Neural cell (in vitro differentiated cells): ENCODE measurements around the gene DUSP5. TPM values are rescaled to one million over a fixed set of nuclear protein-coding genes. Genes with fewer than 3 reads are reported as not detected.
A peak's percentile ranks its signal among the peaks of the same experiment; 100 is the strongest.

Source experiments
- H2AFZ ChIP-seq: fragments of 200-600, 300-800 bp; sonication (generic), shearing (Covaris generic); 2 replicates; pipeline ENCODE4 v1.6.0; 2014; ENCODE audit warnings: low read depth, mild to moderate bottlenecking, antibody characterized with exemption, low read length, moderate library complexity
- H3F3A ChIP-seq: fragments of 200-600 bp; shearing (Covaris generic); 2 replicates; pipeline ENCODE4 v1.6.1; 2016; ENCODE audit warnings: mild to moderate bottlenecking, moderate library complexity, mixed read lengths, antibody characterized with exemption, low read length; ENCODE audit not compliant: insufficient read depth, poor library complexity, severe bottlenecking
- H3K27ac ChIP-seq: fragments of 200-600, 300-800 bp; sonication (generic), shearing (Covaris generic); 2 replicates; pipeline ENCODE4 v1.5.1; 2014; ENCODE audit warnings: mild to moderate bottlenecking, low read length, moderate library complexity
- H3K27me3 ChIP-seq: fragments of 300-800, 200-600 bp; sonication (generic), shearing (Covaris generic); 2 replicates; pipeline ENCODE4 v1.6.0; 2014; ENCODE audit warnings: mild to moderate bottlenecking, low read depth, low read length, moderate library complexity; ENCODE audit not compliant: insufficient read depth
- H3K36me3 ChIP-seq: fragments of 300-800, 200-600 bp; sonication (generic), shearing (Covaris generic); 2 replicates; pipeline ENCODE4 v1.5.1; 2014; ENCODE audit warnings: mild to moderate bottlenecking, antibody characterized with exemption, low read length, moderate library complexity; ENCODE audit not compliant: insufficient read depth
- H3K4me2 ChIP-seq: fragments of 300-800, 200-600 bp; sonication (generic), shearing (Covaris generic); 2 replicates; pipeline ENCODE4 v1.6.0; 2014; ENCODE audit warnings: mild to moderate bottlenecking, low read length
- H3K4me3 ChIP-seq: fragments of 300-800, 200-600 bp; sonication (generic), shearing (Covaris generic); 2 replicates; pipeline ENCODE4 v1.5.1; 2014; ENCODE audit warnings: mild to moderate bottlenecking, low read length, moderate library complexity
- H3K79me2 ChIP-seq: fragments of 200-600 bp; shearing (Covaris generic); replicated peaks from 2 replicates; pipeline ENCODE4 v1.6.0; 2014; ENCODE audit warnings: mild to moderate bottlenecking, low read length, moderate library complexity; ENCODE audit not compliant: insufficient read depth
- H3K9ac ChIP-seq: fragments of 300-800, 200-600 bp; sonication (generic), shearing (Covaris generic); 2 replicates; pipeline ENCODE4 v1.6.1; 2016; ENCODE audit warnings: mild to moderate bottlenecking, low read length, mixed read lengths
- H3K9me2 ChIP-seq: fragments of 200-600 bp; shearing (Covaris generic); 2 replicates; pipeline ENCODE4 v1.6.1; 2016; ENCODE audit warnings: mild to moderate bottlenecking, low read length, mixed read lengths; ENCODE audit not compliant: insufficient read depth
- H3K9me3 ChIP-seq: fragments of 200-600, 300-800 bp; sonication (generic), shearing (Covaris generic); 2 replicates; pipeline ENCODE4 v1.6.1; 2016; ENCODE audit warnings: mild to moderate bottlenecking, mixed run types, low read length, moderate library complexity, mixed read lengths
- H4K20me1 ChIP-seq: fragments of 200-600 bp; shearing (Covaris generic); 2 replicates; pipeline ENCODE4 v1.6.1; 2016; ENCODE audit warnings: mild to moderate bottlenecking, mixed run types; ENCODE audit not compliant: insufficient read depth
- EP300 ChIP-seq: fragments of 450-650 bp; conservative IDR thresholded peaks from 2 replicates; pipeline ENCODE4 v1.6.1; 2014; ENCODE audit warnings: antibody characterized with exemption, mild to moderate bottlenecking, moderate library complexity; ENCODE audit not compliant: poor library complexity, severe bottlenecking
- EZH2 ChIP-seq: fragments of 200-600, 300-800 bp; shearing (Covaris generic), sonication (generic); IDR thresholded peaks from 2 replicates; pipeline ENCODE4 v1.6.1; 2014; ENCODE audit warnings: antibody characterized with exemption, low read length, borderline replicate concordance, mild to moderate bottlenecking; ENCODE audit not compliant: insufficient read depth, poor library complexity, severe bottlenecking
- MXI1 ChIP-seq: fragments of 450-650 bp; conservative IDR thresholded peaks from 2 replicates; pipeline ENCODE4 v1.6.1; 2014; ENCODE audit warnings: antibody characterized with exemption, mild to moderate bottlenecking; ENCODE audit not compliant: poor library complexity, severe bottlenecking
- POLR2AphosphoS5 ChIP-seq: IDR thresholded peaks from 2 replicates; pipeline ENCODE4 v1.6.1; 2012
- RAD21 ChIP-seq: fragments of 450-650 bp; conservative IDR thresholded peaks from 2 replicates; pipeline ENCODE4 v1.6.1; 2014; ENCODE audit warnings: antibody characterized with exemption, mild to moderate bottlenecking, moderate library complexity
- SMC3 ChIP-seq: fragments of 450-650 bp; conservative IDR thresholded peaks from 2 replicates; pipeline ENCODE4 v1.6.1; 2014; ENCODE audit warnings: antibody characterized with exemption, mild to moderate bottlenecking, moderate library complexity; ENCODE audit not compliant: poor library complexity
- TAF1 ChIP-seq: IDR thresholded peaks from 2 replicates; pipeline ENCODE4 v1.6.1; 2012; ENCODE audit warnings: low read depth
- polyA plus RNA-seq: library from polyadenylated mRNA; depleted of rRNA; stranded (reverse); fragments of >200 nt; gene quantifications from 2 replicates; pipeline ENCODE4 v1.2.3, GENCODE V29; 2014
- TF ChIP-seq, protein P1 (sequence below): IDR thresholded peaks from 2 replicates; pipeline ENCODE4 v1.6.1; 2012; ENCODE audit warnings: borderline replicate concordance
- TF ChIP-seq, protein P2 (sequence below): fragments of 450-650 bp; IDR thresholded peaks from 2 replicates; pipeline ENCODE4 v1.5.1; 2014; ENCODE audit warnings: antibody characterized with exemption, mild to moderate bottlenecking, moderate library complexity; ENCODE audit not compliant: poor library complexity, severe bottlenecking

The DUSP5 gene
- polyA plus RNA-seq, 1 donor from 2014 or later: 2.2 TPM

DNA sequence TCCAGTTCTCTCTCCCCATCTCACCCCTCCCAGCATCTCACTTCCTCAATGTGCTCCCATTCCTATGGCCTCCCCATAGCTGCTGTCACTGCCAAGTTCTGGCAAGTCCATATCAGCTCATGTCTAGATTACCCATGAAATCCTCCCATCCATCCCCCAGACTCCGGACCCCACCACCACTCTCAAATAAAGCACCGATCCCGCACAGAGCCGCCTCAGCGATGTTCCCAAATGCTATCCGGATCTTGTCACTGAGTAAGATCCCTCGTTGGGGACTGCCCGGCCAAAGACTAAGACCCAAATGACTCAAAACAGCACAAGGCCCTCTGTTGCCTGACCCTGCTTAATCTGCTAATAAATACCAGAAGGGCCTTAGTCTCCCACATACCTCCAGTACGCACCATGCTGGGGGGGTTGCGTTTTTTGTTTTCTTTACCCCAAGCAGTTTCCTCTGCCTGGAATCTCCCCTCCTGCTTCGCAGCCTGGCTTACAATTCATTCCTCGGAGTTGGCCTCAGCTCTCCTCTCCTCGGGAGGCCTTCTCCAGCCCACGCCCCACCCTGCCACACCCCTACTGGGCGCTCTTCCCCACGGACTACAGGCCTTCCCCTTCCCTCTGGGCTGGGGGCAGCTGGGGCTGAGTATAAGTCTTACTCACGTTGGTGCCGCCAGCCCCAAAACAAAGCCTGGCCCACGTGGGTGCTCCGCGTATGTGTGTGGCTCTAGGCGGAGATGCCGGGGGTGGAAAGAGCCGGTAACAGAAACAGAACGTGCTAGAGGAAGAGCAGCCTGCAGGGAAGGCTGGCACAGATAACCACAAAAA is 1.8 kb upstream of the DUSP5 start:
- Histone ChIP-seq H3K27ac (no peak overlapping the region), H3K27me3 (peaks cover 44% of the 10 kb centered on the region), H3K9me3 (no peaks in the 10 kb centered on the region), H3K9me2 (no peaks in the 10 kb centered on the region), H3K79me2 (no peaks in the 10 kb centered on the region), H3K36me3 (no peaks in the 10 kb centered on the region), H3F3A (no peaks in the 10 kb centered on the region), H2AFZ (no peak overlapping the region), H3K4me3 (peak overlapping the region; percentile 86), H3K4me2 (no peak overlapping the region), H3K9ac (no peak overlapping the region), H4K20me1 (no peaks in the 10 kb centered on the region)
- TF ChIP-seq EZH2: no peak
- TF ChIP-seq, protein P1, sequence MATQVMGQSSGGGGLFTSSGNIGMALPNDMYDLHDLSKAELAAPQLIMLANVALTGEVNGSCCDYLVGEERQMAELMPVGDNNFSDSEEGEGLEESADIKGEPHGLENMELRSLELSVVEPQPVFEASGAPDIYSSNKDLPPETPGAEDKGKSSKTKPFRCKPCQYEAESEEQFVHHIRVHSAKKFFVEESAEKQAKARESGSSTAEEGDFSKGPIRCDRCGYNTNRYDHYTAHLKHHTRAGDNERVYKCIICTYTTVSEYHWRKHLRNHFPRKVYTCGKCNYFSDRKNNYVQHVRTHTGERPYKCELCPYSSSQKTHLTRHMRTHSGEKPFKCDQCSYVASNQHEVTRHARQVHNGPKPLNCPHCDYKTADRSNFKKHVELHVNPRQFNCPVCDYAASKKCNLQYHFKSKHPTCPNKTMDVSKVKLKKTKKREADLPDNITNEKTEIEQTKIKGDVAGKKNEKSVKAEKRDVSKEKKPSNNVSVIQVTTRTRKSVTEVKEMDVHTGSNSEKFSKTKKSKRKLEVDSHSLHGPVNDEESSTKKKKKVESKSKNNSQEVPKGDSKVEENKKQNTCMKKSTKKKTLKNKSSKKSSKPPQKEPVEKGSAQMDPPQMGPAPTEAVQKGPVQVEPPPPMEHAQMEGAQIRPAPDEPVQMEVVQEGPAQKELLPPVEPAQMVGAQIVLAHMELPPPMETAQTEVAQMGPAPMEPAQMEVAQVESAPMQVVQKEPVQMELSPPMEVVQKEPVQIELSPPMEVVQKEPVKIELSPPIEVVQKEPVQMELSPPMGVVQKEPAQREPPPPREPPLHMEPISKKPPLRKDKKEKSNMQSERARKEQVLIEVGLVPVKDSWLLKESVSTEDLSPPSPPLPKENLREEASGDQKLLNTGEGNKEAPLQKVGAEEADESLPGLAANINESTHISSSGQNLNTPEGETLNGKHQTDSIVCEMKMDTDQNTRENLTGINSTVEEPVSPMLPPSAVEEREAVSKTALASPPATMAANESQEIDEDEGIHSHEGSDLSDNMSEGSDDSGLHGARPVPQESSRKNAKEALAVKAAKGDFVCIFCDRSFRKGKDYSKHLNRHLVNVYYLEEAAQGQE: no peak

DNA sequence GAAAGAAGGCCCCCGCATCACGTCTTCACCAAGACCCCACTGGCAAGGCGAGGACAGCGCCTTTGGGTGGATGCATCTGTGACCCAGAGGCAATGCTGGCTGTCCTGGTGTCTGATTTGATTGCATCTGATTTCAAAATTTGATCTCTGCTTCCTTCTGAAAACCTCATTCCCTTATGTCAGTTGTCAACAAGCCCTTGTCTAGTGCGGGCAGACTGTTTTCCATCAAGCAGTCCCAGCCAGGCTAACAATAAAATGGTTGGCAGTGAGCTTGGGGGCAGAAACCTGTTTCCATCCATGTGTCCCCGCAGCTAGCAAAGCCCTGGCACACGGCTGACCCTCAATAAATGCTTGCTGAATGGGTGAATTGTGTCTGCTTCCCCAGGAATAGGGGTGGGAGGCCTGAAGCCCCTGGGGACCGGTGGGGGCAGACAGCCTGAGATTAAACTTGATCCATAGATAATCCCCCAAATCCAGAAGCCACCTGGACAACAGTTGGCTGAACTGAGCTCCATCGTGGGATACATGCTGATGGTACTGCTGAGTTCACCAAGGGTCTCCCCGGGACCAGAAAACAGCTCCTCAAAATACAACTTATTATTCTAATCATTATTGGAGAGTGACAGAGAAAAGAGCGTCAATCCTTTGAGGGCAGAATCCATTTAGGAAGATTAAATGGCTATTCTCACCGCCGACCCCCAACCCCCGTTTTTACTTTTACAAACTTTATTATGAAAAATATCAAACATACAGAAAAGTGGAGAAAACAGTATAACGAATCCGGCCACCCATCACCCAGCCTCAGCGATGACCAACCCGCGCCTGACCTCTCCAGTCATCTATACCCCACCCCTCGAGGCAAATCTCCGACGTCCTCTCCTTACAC is 912 bp upstream of the DUSP5 start:
- H3K4me2 ChIP-seq: peak overlapping the region; percentile 2
- H3K4me3 ChIP-seq: peak overlapping the region; percentile 86
- no peaks in the 10 kb centered on the region for H3F3A ChIP-seq
- H3K9ac ChIP-seq: peak overlapping the region; percentile 82
- TF ChIP-seq RAD21 (no peak), EZH2 (no peak), POLR2AphosphoS5 (no peak), TAF1 (no peak), SMC3 (no peak), MXI1 (no peak), EP300 (no peak)
- TF ChIP-seq, protein P2, sequence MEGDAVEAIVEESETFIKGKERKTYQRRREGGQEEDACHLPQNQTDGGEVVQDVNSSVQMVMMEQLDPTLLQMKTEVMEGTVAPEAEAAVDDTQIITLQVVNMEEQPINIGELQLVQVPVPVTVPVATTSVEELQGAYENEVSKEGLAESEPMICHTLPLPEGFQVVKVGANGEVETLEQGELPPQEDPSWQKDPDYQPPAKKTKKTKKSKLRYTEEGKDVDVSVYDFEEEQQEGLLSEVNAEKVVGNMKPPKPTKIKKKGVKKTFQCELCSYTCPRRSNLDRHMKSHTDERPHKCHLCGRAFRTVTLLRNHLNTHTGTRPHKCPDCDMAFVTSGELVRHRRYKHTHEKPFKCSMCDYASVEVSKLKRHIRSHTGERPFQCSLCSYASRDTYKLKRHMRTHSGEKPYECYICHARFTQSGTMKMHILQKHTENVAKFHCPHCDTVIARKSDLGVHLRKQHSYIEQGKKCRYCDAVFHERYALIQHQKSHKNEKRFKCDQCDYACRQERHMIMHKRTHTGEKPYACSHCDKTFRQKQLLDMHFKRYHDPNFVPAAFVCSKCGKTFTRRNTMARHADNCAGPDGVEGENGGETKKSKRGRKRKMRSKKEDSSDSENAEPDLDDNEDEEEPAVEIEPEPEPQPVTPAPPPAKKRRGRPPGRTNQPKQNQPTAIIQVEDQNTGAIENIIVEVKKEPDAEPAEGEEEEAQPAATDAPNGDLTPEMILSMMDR: no peak
- TF ChIP-seq, protein P1: no peak
- H3K9me2 ChIP-seq: no peaks in the 10 kb centered on the region
- no peak overlapping the region for H2AFZ ChIP-seq
- H3K9me3 ChIP-seq: no peaks in the 10 kb centered on the region
- no peaks in the 10 kb centered on the region for H3K36me3 ChIP-seq
- peak overlapping the region; percentile 44 for H3K27ac ChIP-seq
- no peaks in the 10 kb centered on the region for H3K79me2 ChIP-seq
- peaks cover 50% of the 10 kb centered on the region for H3K27me3 ChIP-seq
- no peaks in the 10 kb centered on the region for H4K20me1 ChIP-seq
